ENCODE measurements around the gene UCP2. TPM values are rescaled to one million over a fixed set of nuclear protein-coding genes. Genes with fewer than 3 reads are reported as not detected.
A peak's percentile ranks its signal among the peaks of the same experiment; 100 is the strongest.

UCP2 gene
- total and polyA plus RNA-seq, 9 of the 15 experiments (the other 6 are each of a cell fraction or from before 2014, with no cell fraction given) = 19.2 to 216 (median 87.9) TPM

DNA sequence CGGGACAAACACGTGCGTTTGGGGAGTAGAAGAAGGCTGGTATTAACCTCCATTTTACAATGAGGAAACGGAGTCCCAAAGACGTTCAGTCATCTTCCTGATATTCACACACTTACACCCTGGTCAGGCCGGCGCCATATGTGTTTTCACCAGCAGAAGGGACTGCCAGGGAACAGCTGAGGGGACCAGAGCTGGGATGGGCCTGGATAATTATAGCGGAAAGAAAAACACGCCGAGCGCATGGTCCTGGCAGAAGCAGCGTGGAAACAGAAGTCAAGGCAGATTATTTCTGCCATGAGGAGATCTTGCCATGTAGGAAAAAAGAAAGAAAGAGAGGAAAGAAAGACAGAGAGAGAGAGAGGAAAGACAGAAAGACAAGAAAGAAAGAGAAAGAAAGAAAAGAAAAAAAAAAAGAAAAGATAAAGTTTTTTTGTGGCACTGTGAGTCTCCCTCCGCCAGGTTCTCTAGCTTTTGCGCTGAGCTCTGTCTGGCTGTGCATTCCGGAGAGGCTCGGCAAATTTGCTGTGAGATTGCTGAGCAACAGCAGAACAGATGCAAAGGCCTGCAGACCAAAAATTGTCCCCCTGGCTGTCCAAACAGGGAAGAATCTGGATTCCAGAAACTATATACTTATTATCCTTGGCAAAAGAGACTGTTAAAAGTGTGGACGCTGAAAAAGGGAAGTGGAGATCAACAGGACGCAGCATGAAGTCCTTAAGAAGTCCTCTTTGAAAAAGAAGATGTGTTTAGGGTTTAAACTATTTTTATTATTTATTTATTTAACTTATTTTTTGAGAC, 1.3 kb upstream of the UCP2 start (continued):
- TF ChIP-seq KAT8 (IDR thresholded peaks at IDR 0.05; ENCODE audit: low read depth) (no peak), RFX7 (CRISPR knock-in tag; IDR thresholded peaks at IDR 0.05) (peak; percentile 77; the same call in 1 of the 2 replicates), ZNF583 (CRISPR knock-in tag; IDR thresholded peaks at IDR 0.05) (no peak; the same call in 1 of the 2 replicates), ZBTB7A (IDR thresholded peaks at IDR 0.05; ENCODE audit: borderline replicate concordance, control insufficient read depth, low read depth, low read length) (no peak), NEUROD1 (IDR thresholded peaks at IDR 0.05; ENCODE audit: borderline replicate concordance, low read depth, low read length, partially characterized antibody) (no peak), HMG20B (CRISPR knock-in tag; IDR thresholded peaks at IDR 0.05) (no peak), GATAD2A (IDR thresholded peaks at IDR 0.05) (no peak), TAF1 (IDR thresholded peaks at IDR 0.05; ENCODE audit: control insufficient read depth, extremely low read depth, insufficient read depth, low read length, severe bottlenecking) (no peak), KHSRP (IDR thresholded peaks at IDR 0.05) (no peak), NELFE (IDR thresholded peaks at IDR 0.05; ENCODE audit: insufficient read depth, insufficient read length) (no peak), ZNF79 (CRISPR knock-in tag; IDR thresholded peaks at IDR 0.05; ENCODE audit: low read depth) (no peak), SIN3B (IDR thresholded peaks at IDR 0.05; ENCODE audit: low read depth) (no peak), KLF13 (tag; IDR thresholded peaks at IDR 0.05; ENCODE audit: borderline replicate concordance, low read depth) (0 out of 2 replicates have a peak, but pooled peaks have one; percentile 58)
- TF ChIP-seq, protein P1, sequence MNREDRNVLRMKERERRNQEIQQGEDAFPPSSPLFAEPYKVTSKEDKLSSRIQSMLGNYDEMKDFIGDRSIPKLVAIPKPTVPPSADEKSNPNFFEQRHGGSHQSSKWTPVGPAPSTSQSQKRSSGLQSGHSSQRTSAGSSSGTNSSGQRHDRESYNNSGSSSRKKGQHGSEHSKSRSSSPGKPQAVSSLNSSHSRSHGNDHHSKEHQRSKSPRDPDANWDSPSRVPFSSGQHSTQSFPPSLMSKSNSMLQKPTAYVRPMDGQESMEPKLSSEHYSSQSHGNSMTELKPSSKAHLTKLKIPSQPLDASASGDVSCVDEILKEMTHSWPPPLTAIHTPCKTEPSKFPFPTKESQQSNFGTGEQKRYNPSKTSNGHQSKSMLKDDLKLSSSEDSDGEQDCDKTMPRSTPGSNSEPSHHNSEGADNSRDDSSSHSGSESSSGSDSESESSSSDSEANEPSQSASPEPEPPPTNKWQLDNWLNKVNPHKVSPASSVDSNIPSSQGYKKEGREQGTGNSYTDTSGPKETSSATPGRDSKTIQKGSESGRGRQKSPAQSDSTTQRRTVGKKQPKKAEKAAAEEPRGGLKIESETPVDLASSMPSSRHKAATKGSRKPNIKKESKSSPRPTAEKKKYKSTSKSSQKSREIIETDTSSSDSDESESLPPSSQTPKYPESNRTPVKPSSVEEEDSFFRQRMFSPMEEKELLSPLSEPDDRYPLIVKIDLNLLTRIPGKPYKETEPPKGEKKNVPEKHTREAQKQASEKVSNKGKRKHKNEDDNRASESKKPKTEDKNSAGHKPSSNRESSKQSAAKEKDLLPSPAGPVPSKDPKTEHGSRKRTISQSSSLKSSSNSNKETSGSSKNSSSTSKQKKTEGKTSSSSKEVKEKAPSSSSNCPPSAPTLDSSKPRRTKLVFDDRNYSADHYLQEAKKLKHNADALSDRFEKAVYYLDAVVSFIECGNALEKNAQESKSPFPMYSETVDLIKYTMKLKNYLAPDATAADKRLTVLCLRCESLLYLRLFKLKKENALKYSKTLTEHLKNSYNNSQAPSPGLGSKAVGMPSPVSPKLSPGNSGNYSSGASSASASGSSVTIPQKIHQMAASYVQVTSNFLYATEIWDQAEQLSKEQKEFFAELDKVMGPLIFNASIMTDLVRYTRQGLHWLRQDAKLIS (CRISPR knock-in tag; IDR thresholded peaks at IDR 0.05) = no peak
- TF ChIP-seq, protein P2, sequence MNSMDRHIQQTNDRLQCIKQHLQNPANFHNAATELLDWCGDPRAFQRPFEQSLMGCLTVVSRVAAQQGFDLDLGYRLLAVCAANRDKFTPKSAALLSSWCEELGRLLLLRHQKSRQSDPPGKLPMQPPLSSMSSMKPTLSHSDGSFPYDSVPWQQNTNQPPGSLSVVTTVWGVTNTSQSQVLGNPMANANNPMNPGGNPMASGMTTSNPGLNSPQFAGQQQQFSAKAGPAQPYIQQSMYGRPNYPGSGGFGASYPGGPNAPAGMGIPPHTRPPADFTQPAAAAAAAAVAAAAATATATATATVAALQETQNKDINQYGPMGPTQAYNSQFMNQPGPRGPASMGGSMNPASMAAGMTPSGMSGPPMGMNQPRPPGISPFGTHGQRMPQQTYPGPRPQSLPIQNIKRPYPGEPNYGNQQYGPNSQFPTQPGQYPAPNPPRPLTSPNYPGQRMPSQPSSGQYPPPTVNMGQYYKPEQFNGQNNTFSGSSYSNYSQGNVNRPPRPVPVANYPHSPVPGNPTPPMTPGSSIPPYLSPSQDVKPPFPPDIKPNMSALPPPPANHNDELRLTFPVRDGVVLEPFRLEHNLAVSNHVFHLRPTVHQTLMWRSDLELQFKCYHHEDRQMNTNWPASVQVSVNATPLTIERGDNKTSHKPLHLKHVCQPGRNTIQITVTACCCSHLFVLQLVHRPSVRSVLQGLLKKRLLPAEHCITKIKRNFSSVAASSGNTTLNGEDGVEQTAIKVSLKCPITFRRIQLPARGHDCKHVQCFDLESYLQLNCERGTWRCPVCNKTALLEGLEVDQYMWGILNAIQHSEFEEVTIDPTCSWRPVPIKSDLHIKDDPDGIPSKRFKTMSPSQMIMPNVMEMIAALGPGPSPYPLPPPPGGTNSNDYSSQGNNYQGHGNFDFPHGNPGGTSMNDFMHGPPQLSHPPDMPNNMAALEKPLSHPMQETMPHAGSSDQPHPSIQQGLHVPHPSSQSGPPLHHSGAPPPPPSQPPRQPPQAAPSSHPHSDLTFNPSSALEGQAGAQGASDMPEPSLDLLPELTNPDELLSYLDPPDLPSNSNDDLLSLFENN (IDR thresholded peaks at IDR 0.05; ENCODE audit: low read depth in 2 of 2, low read length in 2 of 2) = no peak
- TF ChIP-seq, protein P3, sequence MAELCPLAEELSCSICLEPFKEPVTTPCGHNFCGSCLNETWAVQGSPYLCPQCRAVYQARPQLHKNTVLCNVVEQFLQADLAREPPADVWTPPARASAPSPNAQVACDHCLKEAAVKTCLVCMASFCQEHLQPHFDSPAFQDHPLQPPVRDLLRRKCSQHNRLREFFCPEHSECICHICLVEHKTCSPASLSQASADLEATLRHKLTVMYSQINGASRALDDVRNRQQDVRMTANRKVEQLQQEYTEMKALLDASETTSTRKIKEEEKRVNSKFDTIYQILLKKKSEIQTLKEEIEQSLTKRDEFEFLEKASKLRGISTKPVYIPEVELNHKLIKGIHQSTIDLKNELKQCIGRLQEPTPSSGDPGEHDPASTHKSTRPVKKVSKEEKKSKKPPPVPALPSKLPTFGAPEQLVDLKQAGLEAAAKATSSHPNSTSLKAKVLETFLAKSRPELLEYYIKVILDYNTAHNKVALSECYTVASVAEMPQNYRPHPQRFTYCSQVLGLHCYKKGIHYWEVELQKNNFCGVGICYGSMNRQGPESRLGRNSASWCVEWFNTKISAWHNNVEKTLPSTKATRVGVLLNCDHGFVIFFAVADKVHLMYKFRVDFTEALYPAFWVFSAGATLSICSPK (IDR thresholded peaks at IDR 0.05; ENCODE audit: borderline replicate concordance) = no peak; the same call in 1 of the 2 replicates

Data from K562 (cell line).